H1 (cell line): ENCODE results near the gene DOCK9. TPM values are rescaled to one million over a fixed set of nuclear protein-coding genes. Genes with fewer than 3 reads are reported as not detected.

ENCODE experiments used
- BRCA1 ChIP-seq: IDR thresholded peaks from 2 replicates; pipeline ENCODE4 v1.6.1; 2012; ENCODE audit warnings: low read depth, low read length, improper control_type of control experiment
- CHD7 ChIP-seq: fragments of 300-600 bp; sonication (generic); IDR thresholded peaks from 2 replicates; pipeline ENCODE4 v1.7.1; 2012; ENCODE audit warnings: low read length, moderate library complexity, mild to moderate bottlenecking, inconsistent platforms; ENCODE audit not compliant: insufficient replicate concordance
- EGR1 ChIP-seq: IDR thresholded peaks from 2 replicates; pipeline ENCODE4 v1.6.1; 2011; ENCODE audit warnings: low read depth, low read length, borderline replicate concordance
- GTF2F1 ChIP-seq: IDR thresholded peaks from 2 replicates; pipeline ENCODE4 v1.6.1; 2012; ENCODE audit warnings: low read depth, low read length, improper control_type of control experiment, borderline replicate concordance
- SIRT6 ChIP-seq: IDR thresholded peaks from one replicate; pipeline ENCODE4 v1.7.1; 2012; ENCODE audit warnings: low read length, inconsistent platforms
- SIX5 ChIP-seq: IDR thresholded peaks from 2 replicates; pipeline ENCODE4 v1.6.1; 2011; ENCODE audit warnings: mild to moderate bottlenecking, low read depth, low read length
- SP1 ChIP-seq: IDR thresholded peaks from 2 replicates; pipeline ENCODE4 v1.6.1; 2011; ENCODE audit warnings: low read depth, low read length
- ZNF274 ChIP-seq: IDR thresholded peaks from 2 replicates; pipeline ENCODE4 v1.7.0; 2012; ENCODE audit warnings: low read length, borderline replicate concordance; ENCODE audit errors: extremely low read depth
- polyA plus RNA-seq, 7 experiments: library from polyadenylated mRNA; depleted of rRNA in 3 of 7; stranded (reverse) in 5 of 7; unstranded in 2 of 7; fragments of >200 nt in 5 of 7; fragments of 200-250 nt in 2 of 7; gene quantifications; 1 replicate in 5 of 7; 2 replicates in 1 of 7; 4 replicates in 1 of 7; pipeline versions ENCODE4 v1.2.1 to v1.2.3, GENCODE V29; 2011 to 2013; ENCODE audit warnings: missing spikeins in 2 of 7, mixed read lengths in 2 of 7
- total RNA-seq: library from RNA; stranded (reverse); fragmentation: NEBNext Ultra II Directional; extraction: Animal tissue kit (Norgen Biotek cat#: 25700); gene quantifications from 2 replicates; pipeline ENCODE4 v1.2.1, GENCODE V29; 2021
- TF ChIP-seq, protein P1 (sequence below): IDR thresholded peaks from 2 replicates; pipeline ENCODE4 v1.6.1; 2012; ENCODE audit warnings: inconsistent platforms

Gene DOCK9
- total and polyA plus RNA-seq, 2 of the 8 experiments (the other 6 are each of a cell fraction or from before 2014, with no cell fraction given) = 21.6 to 31.5 TPM

GRCh38 chr13:99015606-99016490 is 38.0 kb upstream of the DOCK9 start (continued):
- TF ChIP-seq CHD7 = no peak
- no peak for TF ChIP-seq ZNF274
- no peak for TF ChIP-seq EGR1
- TF ChIP-seq SP1 = no peak
- no peak for TF ChIP-seq BRCA1
- TF ChIP-seq GTF2F1 = no peak
- no peak for TF ChIP-seq SIX5
- TF ChIP-seq SIRT6 = no peak
- TF ChIP-seq, protein P1, sequence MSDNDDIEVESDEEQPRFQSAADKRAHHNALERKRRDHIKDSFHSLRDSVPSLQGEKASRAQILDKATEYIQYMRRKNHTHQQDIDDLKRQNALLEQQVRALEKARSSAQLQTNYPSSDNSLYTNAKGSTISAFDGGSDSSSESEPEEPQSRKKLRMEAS = no peak
